ENCODE measurements around the gene CDKN1A.

CDKN1A gene

DNA sequence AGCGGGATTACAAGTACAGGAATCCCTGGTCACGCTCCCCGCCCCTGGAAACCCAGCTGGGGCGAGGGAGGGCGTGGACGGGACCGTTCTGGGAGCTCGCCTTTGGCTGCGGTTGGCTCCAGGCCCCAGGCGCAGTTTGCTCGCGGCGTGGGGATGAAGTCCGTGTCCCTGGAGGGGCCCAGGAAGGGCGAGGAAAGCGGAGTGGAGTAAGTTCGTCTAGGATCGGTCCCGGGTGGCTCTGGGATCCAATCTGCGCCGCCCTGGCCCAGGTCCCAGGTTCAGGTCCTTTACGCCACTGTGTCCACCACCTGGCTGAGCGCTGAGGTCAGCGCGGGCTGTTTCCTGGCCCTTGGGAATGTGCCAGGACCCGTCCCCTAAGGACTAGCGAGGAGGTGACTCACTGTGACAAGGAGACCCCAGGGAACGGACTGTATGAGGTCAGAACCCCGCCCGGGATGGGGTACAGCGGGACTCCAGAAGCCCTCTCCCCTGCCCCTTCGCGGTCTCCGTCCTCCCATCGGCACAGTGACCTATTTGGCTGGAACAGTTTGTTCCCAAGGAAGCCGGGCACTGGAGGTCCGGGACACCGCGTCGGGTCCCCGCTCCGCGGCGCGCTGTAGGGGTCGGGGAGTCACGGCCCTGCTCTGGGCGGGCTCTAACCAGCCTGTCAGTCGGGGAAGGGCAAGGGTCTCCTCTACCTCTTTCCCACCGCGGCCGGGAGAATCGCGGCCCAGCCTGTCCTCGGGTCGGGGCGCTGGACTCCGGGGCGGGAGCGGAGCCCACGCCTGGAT lies 724 bp downstream of the CDKN1A start:
- peak; percentile 74 for DNase-seq

DNA sequence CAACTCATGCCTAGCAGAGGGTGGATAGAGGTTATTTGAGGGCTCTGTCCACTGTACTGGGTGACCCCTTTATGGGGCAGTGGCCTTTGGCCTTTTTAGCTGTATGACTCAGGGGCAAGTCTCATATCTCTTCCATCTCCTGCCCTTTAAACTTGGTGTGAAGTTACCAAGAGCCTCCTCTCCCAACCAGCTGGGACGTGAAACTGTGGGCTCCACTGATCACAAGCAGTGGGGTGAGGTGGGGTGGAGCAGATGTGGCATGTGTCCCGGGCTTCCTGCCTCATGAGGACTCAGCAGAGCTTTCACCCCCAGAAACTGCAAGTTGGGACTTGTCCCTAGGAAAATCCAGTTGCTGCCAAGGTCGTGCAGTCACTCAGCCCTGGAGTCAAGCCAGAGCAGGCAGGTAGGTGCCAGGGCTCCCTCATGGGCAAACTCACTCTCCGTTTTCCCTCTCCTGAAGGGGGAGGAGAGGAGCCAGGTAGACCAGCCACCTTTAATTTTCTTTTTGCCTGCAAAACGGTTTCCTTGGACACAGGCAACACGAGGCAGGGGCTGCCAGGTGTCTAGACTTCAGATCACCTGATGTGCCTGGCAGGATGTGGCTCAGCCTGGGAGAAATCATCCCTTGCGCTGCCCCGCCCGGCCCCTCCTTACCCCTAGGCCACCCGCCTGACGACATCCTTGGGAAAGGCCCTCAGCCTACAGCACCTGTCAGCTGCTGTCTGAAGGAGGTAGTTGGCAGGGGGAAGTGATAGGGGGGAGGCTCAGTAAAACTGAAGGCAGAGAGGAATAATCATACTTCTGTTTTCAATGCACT lies 4.0 kb downstream of the CDKN1A start:
- peak; percentile 64 for DNase-seq

- no peak for DNase-seq
Observed at GRCh38 chr6:36683145-36683655, 4.7 kb downstream of the CDKN1A start.

DNA sequence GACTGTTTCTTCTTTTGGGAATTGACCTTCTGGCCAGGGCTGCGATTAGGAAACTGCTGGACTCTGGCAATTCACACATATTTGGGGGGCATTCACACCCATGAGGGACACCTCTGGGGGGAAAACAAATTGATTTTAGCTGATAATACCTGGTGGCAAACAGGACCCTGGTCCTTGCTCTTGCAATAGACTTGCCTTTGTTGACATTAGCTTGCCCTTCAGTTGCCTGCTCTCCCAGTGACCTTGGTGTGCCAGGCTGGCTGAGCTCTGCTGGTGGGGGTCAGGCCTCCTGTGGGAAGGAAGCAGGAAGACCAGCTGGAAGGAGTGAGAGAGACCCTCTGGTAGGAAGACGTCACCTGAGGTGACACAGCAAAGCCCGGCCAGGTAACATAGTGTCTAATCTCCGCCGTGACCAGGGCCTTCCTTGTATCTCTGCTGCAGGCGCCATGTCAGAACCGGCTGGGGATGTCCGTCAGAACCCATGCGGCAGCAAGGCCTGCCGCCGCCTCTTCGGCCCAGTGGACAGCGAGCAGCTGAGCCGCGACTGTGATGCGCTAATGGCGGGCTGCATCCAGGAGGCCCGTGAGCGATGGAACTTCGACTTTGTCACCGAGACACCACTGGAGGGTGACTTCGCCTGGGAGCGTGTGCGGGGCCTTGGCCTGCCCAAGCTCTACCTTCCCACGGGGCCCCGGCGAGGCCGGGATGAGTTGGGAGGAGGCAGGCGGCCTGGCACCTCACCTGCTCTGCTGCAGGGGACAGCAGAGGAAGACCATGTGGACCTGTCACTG lies 5.3 kb downstream of the CDKN1A start:
- DNase-seq = no peak

- no peak for DNase-seq
Observed at GRCh38 chr6:36684447-36684812, 5.9 kb downstream of the CDKN1A start.

- DNase-seq = no peak
Observed at GRCh38 chr6:36685166-36685924, 6.8 kb downstream of the CDKN1A start.

DNA sequence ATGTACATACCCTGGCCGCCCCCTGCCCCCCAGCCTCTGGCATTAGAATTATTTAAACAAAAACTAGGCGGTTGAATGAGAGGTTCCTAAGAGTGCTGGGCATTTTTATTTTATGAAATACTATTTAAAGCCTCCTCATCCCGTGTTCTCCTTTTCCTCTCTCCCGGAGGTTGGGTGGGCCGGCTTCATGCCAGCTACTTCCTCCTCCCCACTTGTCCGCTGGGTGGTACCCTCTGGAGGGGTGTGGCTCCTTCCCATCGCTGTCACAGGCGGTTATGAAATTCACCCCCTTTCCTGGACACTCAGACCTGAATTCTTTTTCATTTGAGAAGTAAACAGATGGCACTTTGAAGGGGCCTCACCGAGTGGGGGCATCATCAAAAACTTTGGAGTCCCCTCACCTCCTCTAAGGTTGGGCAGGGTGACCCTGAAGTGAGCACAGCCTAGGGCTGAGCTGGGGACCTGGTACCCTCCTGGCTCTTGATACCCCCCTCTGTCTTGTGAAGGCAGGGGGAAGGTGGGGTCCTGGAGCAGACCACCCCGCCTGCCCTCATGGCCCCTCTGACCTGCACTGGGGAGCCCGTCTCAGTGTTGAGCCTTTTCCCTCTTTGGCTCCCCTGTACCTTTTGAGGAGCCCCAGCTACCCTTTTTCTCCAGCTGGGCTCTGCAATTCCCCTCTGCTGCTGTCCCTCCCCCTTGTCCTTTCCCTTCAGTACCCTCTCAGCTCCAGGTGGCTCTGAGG lies 7.6 kb downstream of the CDKN1A start:
- DNase-seq = no peak

DNA sequence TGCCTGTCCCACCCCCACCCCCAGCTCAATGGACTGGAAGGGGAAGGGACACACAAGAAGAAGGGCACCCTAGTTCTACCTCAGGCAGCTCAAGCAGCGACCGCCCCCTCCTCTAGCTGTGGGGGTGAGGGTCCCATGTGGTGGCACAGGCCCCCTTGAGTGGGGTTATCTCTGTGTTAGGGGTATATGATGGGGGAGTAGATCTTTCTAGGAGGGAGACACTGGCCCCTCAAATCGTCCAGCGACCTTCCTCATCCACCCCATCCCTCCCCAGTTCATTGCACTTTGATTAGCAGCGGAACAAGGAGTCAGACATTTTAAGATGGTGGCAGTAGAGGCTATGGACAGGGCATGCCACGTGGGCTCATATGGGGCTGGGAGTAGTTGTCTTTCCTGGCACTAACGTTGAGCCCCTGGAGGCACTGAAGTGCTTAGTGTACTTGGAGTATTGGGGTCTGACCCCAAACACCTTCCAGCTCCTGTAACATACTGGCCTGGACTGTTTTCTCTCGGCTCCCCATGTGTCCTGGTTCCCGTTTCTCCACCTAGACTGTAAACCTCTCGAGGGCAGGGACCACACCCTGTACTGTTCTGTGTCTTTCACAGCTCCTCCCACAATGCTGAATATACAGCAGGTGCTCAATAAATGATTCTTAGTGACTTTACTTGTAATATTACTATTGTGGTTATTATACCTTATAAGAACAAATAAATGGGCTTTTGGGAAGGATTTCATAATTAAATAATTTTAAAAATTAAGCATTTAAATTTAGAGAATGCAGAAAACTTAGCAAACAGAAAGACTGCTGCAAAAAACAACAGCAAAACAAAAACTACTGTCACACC lies 8.4 kb downstream of the CDKN1A start:
- DNase-seq = no peak

DNA sequence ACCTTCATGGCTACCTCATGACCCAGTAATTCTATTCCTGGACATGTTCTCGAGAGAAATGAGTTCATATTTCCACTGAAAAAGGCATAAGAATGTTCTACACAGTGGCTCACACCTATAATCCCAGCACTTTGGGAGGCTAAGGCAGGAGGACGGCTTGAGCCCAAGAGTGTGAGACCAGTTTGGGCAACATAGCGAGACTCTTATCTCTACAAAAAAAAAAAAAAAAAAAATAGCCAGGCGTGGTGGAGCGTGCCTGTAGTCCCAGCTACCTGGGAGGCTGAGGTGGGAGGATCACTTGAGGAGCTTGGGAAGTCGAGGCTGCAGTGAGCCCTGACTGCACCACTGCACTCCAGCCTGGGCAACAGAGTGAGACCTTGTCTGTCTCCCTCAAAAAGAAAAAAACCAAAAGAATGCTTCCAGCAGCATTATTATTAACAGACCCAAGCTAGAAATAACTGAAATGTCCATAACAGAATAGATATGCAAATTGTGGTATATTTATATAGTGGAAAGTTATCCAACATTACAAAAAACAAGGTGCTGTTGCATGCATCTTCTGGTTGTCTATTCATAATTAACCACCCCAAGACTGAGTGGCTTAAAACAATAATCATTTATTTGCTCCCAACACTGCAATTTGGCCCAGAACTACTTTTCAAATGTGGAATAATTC lies 9.7 kb downstream of the CDKN1A start:
- no peak for DNase-seq

- no peak for DNase-seq
Observed at GRCh38 chr6:36688739-36689075, 10.2 kb downstream of the CDKN1A start.

DNA sequence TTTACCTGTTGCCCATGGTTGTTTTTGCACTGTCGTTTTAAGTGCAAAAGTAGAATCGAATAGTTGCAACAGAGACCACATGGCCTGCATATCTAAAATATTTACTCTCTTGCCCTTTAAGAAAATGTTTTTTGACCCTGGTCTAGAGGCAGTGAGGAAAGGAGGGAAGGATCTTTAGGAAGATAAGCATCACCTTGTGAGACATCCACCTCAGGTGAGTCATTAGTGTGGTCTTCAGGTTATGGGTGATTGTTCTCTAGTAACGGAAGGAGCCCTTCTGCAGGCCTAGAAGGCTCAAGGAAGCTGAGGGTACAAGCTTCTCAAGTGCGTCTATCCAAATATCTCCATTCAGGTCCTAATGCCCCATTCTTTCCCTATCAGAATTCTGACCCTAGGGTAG lies 12.5 kb downstream of the CDKN1A start:
- DNase-seq = no peak

DNA sequence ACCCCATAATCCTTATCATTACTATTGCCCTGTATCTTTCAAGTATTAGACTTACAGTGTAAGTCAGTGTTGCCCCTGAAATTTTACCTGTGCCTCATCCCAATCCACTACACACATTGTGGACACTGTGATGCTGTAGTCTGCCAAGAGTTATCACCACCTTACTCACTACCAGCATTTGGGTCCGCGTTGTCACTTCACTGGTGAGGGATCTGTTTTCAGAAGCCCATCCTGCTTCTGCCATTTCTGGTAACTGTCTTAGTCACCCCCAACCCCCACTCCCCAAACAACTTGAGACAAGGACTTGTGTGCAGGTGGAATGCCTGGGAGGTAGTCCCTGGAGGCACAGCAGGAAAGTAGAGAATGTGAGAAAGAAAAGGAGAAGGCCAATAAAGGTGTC lies 13.1 kb downstream of the CDKN1A start:
- no peak for DNase-seq

- DNase-seq = no peak
Observed at GRCh38 chr6:36692220-36692619, 13.7 kb downstream of the CDKN1A start.

DNA sequence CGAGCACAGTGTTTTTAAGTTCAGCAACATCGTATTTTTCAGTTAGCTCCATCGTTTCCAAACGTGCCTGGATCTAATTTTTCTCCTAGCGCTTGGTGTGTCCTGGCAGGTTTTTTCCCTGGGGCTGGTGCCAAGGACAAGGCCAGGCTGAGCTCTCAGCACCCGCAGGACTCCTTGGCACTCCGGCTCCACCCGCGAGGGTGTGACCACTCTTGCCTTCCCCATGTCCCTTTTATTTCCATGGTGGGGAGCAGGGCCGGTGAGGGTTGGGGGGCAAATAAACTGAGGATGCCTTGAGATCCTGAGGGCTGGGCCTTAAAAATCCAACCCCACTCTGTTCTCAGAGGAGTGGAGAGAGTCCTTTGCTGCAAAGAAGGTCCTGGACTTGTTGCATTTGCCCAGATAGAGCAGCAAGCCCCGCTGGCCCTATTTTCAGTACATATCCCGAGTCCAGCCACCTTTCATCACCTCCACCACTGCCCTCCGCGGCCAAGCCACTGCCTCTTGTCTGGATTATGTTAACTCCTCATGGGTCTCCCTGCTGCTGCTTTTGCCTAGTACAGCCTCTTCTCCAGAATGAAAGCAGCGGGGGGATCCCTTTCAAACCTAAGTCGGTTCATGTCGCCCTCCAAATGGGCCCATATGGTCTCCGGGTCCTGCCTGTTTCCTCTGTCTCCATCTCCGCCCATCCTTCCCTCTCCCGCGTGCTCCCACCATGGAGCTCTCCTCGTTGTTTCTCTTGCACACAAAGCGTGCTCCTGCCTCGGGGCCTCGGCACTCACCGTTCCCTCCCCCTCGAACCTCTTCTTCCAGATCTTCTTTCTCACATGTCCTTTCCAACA lies 14.6 kb downstream of the CDKN1A start:
- DNase-seq = no peak

DNA sequence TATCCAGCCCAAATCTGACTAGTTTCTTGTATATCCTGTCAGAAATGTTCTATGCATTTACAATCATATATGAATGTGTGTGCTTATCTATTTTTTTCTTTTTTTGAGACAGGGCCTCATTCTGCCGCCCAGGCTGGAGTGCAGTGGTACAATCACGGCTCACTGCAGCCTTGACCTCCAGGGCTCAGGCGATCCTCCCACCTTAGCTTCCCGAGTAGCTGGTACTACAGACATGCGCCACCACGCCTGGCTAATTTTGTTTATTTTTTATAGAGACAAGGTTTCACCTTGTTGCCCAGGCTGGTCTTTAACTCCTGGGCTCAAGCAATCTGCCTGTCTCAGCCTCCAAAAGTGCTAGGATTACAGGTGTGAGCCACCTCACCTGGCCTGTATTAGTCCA lies 16.1 kb downstream of the CDKN1A start:
- no peak for DNase-seq

- DNase-seq = no peak
Observed at GRCh38 chr6:36695414-36695813, 16.9 kb downstream of the CDKN1A start.

DNA sequence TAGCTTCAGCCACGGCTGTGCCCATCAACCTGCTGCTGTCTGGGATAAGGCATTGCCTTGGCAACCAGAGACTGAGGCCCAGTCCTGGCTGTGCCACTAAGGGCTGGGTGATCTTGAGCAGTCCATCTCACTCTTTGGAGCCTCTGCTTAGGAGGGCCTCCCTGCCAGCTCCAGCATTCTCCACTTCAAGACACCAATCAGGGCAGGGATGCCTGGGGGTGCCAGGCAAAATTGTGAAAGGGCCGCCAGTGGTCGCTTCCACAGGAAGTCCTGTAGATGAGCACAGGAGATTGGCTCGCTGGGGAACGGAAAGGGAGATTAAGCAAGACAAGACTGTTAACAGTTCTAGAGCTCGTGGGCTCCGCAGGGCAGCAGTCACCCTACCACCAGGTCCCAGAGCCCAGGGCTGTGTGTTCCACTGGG lies 19.0 kb downstream of the CDKN1A start, which contains the start of gene RAB44:
Gene RAB44, plus strand, starts transcription at position 346 of the 423 bp plus-strand sequence. CDS start 6,410 bp downstream, outside the sequence.
- DNase-seq = no peak

- no peak for DNase-seq
Observed at GRCh38 chr6:36698196-36698595, 19.7 kb downstream of the CDKN1A start.

GRCh38 chr6:36698871-36699271 lies 20.4 kb downstream of the CDKN1A start:
- DNase-seq = no peak
